H1 (cell line): ENCODE data around the gene CDK5R1.

Experiments used
- ASH2L ChIP-seq: fragments of 200-600, 300-600 bp; sonication (generic); IDR thresholded peaks from one replicate; pipeline ENCODE4 v1.7.1; 2017; ENCODE audit warnings: low read length
- CTCF ChIP-seq, 3 experiments: IDR thresholded peaks; 1 replicate in 2 of 3; 2 replicates in 1 of 3; pipeline versions ENCODE4 v1.5.1 to v1.6.1; 2011; ENCODE audit warnings: low read length in 3 of 3, mild to moderate bottlenecking in 3 of 3, inconsistent platforms in 2 of 3, low read depth in 1 of 3, moderate library complexity in 1 of 3; ENCODE audit not compliant: insufficient read depth in 1 of 3; ENCODE audit errors: control extremely low read depth in 1 of 3
- EGR1 ChIP-seq: IDR thresholded peaks from 2 replicates; pipeline ENCODE4 v1.6.1; 2011; ENCODE audit warnings: low read depth, low read length, borderline replicate concordance
- EZH2 ChIP-seq: fragments of 200-600 bp; sonication (generic); IDR thresholded peaks from 2 replicates; pipeline ENCODE4 v1.7.1; 2012; ENCODE audit warnings: low read depth, mild to moderate bottlenecking, moderate library complexity, low read length, inconsistent platforms; ENCODE audit not compliant: severe bottlenecking
- GABPA ChIP-seq: IDR thresholded peaks from 2 replicates; pipeline ENCODE4 v1.6.1; 2011; ENCODE audit warnings: mild to moderate bottlenecking, low read length, moderate library complexity, borderline replicate concordance; ENCODE audit not compliant: insufficient read depth
- POLR2AphosphoS5 ChIP-seq: IDR thresholded peaks from 2 replicates; pipeline ENCODE4 v1.6.1; 2011; ENCODE audit warnings: low read depth, low read length
- RNF2 ChIP-seq: fragments of 200-900, 300-1000 bp; sonication (generic); IDR thresholded peaks from 2 replicates; pipeline ENCODE4 v1.7.1; 2016; ENCODE audit warnings: borderline replicate concordance, low read depth, mild to moderate bottlenecking, antibody characterized with exemption, low read length; ENCODE audit not compliant: poor library complexity, severe bottlenecking; ENCODE audit errors: missing control alignments
- SP1 ChIP-seq: IDR thresholded peaks from 2 replicates; pipeline ENCODE4 v1.6.1; 2011; ENCODE audit warnings: low read depth, low read length
- SRF ChIP-seq: IDR thresholded peaks from 2 replicates; pipeline ENCODE4 v1.6.1; 2011; ENCODE audit warnings: mild to moderate bottlenecking, low read depth, low read length, moderate library complexity

- TF ChIP-seq CTCF (IDR thresholded peaks at IDR 0.05; ENCODE audit: control extremely low read depth in 1 of 3, insufficient read depth in 1 of 3, low read depth in 1 of 3, low read length in 3 of 3): no peak
- TF ChIP-seq SP1: no peak
- TF ChIP-seq POLR2AphosphoS5: no peak
- TF ChIP-seq ASH2L: no peak
- TF ChIP-seq EGR1: no peak
- no peak for TF ChIP-seq SRF
- TF ChIP-seq RNF2: no peak
- no peak for TF ChIP-seq GABPA
- TF ChIP-seq EZH2: no peak
Measured at GRCh38 chr17:32449963-32450362, 36.8 kb upstream of the CDK5R1 start.
